ENCODE measurements around the gene ARL6. TPM values are rescaled to one million over a fixed set of nuclear protein-coding genes. Genes with fewer than 3 reads are reported as not detected.

Gene ARL6
- total RNA-seq, 1 experiment from 2014 or later = 8.8 TPM

DNA sequence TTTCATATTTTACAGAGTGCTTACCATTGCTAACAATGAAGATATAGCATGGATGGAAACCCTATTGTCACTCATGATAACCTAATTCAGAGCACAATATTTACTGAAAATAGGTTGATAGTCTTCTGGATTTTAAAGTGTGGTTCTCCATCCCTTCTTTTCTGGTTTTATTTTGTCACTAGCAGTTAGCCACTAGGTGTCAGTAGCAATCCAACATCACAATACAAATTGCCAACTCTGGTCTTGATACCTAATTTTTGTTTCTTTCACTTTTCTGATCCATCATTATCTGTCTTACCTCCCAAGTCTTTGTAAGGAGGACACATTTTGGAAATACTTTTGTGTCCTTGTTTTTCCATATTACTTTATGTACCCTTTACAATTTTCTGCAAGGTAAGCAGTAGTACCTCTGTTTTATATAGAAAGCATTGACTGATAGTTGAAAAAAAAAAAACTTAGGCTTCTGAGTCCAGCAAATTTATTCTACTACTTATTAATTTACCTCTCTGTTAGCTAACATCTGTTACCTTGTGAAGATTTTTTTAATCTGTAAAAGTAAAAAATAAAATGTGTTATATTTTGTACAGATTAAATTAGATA, 29.0 kb downstream of the ARL6 start:
- ATAC-seq = no peak
- Histone ChIP-seq H3K4me1 (ENCODE audit: control insufficient read depth, insufficient read depth, low read length) (no peaks in the 10 kb centered on the region), H3K4me3 (ENCODE audit: low read depth in 2 of 2, low read length in 2 of 2) (no peak overlapping the region), H3K27ac (ENCODE audit: low read length) (no peak overlapping the region), H3K27me3 (ENCODE audit: control insufficient read depth, insufficient read depth, low read length) (no peaks in the 10 kb centered on the region), H3K9me3 (ENCODE audit: control insufficient read depth, insufficient read depth, low read depth, low read length) (no peaks in the 10 kb centered on the region), H3K36me3 (ENCODE audit: control insufficient read depth, insufficient read depth, low read length) (no peaks in the 10 kb centered on the region)
- no peak for TF ChIP-seq SIN3A (IDR thresholded peaks at IDR 0.05; ENCODE audit: borderline replicate concordance, insufficient read depth, low read depth, low read length)
- TF ChIP-seq TCF7L2 (IDR thresholded peaks at IDR 0.05; ENCODE audit: low read depth, low read length) = no peak
- TF ChIP-seq, protein P1, sequence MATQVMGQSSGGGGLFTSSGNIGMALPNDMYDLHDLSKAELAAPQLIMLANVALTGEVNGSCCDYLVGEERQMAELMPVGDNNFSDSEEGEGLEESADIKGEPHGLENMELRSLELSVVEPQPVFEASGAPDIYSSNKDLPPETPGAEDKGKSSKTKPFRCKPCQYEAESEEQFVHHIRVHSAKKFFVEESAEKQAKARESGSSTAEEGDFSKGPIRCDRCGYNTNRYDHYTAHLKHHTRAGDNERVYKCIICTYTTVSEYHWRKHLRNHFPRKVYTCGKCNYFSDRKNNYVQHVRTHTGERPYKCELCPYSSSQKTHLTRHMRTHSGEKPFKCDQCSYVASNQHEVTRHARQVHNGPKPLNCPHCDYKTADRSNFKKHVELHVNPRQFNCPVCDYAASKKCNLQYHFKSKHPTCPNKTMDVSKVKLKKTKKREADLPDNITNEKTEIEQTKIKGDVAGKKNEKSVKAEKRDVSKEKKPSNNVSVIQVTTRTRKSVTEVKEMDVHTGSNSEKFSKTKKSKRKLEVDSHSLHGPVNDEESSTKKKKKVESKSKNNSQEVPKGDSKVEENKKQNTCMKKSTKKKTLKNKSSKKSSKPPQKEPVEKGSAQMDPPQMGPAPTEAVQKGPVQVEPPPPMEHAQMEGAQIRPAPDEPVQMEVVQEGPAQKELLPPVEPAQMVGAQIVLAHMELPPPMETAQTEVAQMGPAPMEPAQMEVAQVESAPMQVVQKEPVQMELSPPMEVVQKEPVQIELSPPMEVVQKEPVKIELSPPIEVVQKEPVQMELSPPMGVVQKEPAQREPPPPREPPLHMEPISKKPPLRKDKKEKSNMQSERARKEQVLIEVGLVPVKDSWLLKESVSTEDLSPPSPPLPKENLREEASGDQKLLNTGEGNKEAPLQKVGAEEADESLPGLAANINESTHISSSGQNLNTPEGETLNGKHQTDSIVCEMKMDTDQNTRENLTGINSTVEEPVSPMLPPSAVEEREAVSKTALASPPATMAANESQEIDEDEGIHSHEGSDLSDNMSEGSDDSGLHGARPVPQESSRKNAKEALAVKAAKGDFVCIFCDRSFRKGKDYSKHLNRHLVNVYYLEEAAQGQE (IDR thresholded peaks at IDR 0.05; ENCODE audit: insufficient read depth in 1 of 2, low read depth in 2 of 2, low read length in 1 of 2) = no peak
- TF ChIP-seq POLR2AphosphoS5 (IDR thresholded peaks at IDR 0.05; ENCODE audit: low read depth, low read length) = no peak
- TF ChIP-seq, protein P2, sequence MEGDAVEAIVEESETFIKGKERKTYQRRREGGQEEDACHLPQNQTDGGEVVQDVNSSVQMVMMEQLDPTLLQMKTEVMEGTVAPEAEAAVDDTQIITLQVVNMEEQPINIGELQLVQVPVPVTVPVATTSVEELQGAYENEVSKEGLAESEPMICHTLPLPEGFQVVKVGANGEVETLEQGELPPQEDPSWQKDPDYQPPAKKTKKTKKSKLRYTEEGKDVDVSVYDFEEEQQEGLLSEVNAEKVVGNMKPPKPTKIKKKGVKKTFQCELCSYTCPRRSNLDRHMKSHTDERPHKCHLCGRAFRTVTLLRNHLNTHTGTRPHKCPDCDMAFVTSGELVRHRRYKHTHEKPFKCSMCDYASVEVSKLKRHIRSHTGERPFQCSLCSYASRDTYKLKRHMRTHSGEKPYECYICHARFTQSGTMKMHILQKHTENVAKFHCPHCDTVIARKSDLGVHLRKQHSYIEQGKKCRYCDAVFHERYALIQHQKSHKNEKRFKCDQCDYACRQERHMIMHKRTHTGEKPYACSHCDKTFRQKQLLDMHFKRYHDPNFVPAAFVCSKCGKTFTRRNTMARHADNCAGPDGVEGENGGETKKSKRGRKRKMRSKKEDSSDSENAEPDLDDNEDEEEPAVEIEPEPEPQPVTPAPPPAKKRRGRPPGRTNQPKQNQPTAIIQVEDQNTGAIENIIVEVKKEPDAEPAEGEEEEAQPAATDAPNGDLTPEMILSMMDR (IDR thresholded peaks at IDR 0.05) = peak; percentile 80; the same call in 1 of the 2 replicates
- BruUV-seq (replicated peaks) = no TSS peak
- intact Hi-C loops (cut with micrococcal nuclease; ENCODE audit: unreplicated experiment) = loop anchor here (1.0 to 10.0 kb wide), 3 partner anchors 151 to 531 kb away; no protein-coding TSS in a partner anchor
- POLR2A ChIA-PET = no interaction called here
- peak; percentile 61 for DNase-seq (ENCODE audit: low read depth, low spot score)
- CTCF ChIA-PET = no interaction called here
- in situ Hi-C loops (cut with HindIII; ENCODE audit: low pct_unique_long_range_greater_than_20kb, low sequenced_read_pairs) = no loop called here

DNA sequence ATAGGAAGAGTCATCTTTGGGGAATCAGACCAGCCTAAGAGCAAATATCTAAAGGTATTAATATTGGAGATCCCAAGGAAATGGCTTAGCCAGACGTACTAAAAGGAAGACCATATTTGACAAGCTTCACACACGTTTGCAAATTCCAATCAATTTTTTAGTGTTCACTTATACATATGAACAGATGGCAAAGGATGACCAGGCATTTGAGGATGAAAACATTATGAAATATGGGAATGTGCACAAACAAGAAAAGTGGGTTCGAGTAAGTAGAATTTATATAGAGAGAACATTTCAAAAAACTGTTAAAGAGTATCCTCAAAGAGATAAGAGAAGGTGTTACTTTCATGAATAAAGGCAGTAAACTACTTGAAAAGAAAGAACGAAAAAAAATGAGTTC, 31.4 kb downstream of the ARL6 start:
- ChIA-PET POLR2A (no interaction called here), CTCF (no interaction called here)
- no peaks in the 10 kb centered on the region for H3K9me3 ChIP-seq (ENCODE audit: control insufficient read depth, insufficient read depth, low read depth, low read length)
- no TSS peak for BruUV-seq (replicated peaks)
- no peak for TF ChIP-seq TCF7L2 (IDR thresholded peaks at IDR 0.05; ENCODE audit: low read depth, low read length)
- TF ChIP-seq SIN3A (IDR thresholded peaks at IDR 0.05; ENCODE audit: borderline replicate concordance, insufficient read depth, low read depth, low read length) = no peak
- TF ChIP-seq POLR2AphosphoS5 (IDR thresholded peaks at IDR 0.05; ENCODE audit: low read depth, low read length) = no peak
- TF ChIP-seq, protein P2 (IDR thresholded peaks at IDR 0.05) = no peak
- TF ChIP-seq, protein P1 (IDR thresholded peaks at IDR 0.05; ENCODE audit: insufficient read depth in 1 of 2, low read depth in 2 of 2, low read length in 1 of 2) = no peak
- no peaks in the 10 kb centered on the region for H3K4me1 ChIP-seq (ENCODE audit: control insufficient read depth, insufficient read depth, low read length)
- no peak overlapping the region for H3K4me3 ChIP-seq (ENCODE audit: low read depth in 2 of 2, low read length in 2 of 2)
- DNase-seq (ENCODE audit: low read depth, low spot score) (no peak), ATAC-seq (no peak)
- intact Hi-C loops (cut with micrococcal nuclease; ENCODE audit: unreplicated experiment) (loop anchor here (10.0 kb wide), 2 partner anchors 149 to 529 kb away; no protein-coding TSS in a partner anchor), in situ Hi-C loops (cut with HindIII; ENCODE audit: low pct_unique_long_range_greater_than_20kb, low sequenced_read_pairs) (no loop called here)
- no peak overlapping the region for H3K27ac ChIP-seq (ENCODE audit: low read length)
- H3K27me3 ChIP-seq (ENCODE audit: control insufficient read depth, insufficient read depth, low read length) = no peaks in the 10 kb centered on the region
- no peaks in the 10 kb centered on the region for H3K36me3 ChIP-seq (ENCODE audit: control insufficient read depth, insufficient read depth, low read length)
